SH-SY5Y (cell line): ENCODE results near the gene PVALEF.

Experiments
- GATA2 ChIP-seq: IDR thresholded peaks from 2 replicates; pipeline ENCODE4 v1.6.1; 2011; ENCODE audit warnings: mild to moderate bottlenecking, low read depth, low read length
- GATA3 ChIP-seq: IDR thresholded peaks from 2 replicates; pipeline ENCODE4 v1.6.1; 2011; ENCODE audit warnings: low read depth, mild to moderate bottlenecking, low read length, moderate library complexity

DNA sequence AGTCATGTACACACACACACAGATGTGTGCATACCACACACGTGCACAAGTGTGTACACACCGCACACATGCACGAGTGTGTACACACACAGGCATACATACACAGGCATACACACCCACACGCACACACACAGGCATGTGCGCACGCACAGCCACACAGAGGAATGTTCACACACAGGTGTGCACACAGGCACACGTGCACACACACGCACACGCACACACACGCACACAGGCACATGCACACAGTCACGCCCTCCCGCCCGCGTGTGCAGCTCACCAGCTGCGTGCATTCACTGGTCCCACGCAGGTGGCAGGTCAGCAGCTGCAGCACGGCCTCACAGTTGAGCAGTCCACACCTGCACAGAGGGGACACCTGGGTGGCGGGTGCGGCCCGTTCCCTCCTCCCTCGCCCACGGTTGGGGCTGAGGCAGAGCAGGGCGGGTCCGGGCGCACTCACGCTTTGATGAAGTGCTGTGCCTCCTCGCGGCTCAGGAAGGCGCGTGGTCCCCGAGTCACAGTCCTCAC lies 65.9 kb downstream of the PVALEF start:
- TF ChIP-seq GATA2 = no peak
- TF ChIP-seq GATA3 = no peak
